Measurements from ENCODE around the gene DDX39A.
"Not testable (repeated sequence)": the region's sequence is repeated elsewhere in the genome, so short reads cannot be mapped to it uniquely, and the experiment has no call there.

The DDX39A gene

DNA sequence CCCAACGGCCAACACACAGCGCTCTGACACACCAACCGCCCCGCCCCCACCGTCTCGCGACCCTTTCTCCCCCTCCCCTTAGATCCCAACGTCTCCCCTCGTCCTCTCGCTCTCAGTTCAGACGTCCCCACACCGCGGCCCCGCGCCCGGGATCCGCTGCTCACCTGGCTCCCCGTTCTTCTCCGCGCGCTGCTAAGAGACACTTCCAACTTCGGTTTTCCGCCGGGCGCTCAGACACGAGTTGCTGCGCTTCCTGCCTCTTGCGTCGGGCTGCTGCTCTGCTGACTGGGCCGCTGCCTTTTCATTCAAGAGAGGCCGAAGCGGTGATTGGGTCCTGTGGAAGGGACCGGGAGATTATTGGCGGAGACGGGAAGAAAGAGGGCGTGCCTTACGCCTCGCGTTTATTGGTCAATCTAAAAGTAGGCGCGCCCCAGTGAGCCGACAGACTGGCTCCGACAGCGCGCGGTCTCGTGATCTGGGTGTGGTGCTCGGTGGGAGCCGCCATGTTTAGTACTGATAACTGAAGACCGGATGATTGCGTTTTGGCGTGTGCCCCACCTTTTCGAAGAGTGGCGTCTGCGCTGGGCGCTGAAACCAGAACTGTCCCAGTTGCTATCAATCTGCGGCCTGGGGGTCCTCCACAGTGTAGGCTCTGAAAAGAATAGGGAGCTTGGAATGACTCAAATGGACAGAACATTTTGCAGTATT, at the start of gene DDX39A:
Gene DDX39A, minus strand, starts transcription at position 236 of the 708 bp plus-strand sequence. CDS start 6,121 bp downstream, outside the sequence.
- peak; percentile 95 for DNase-seq (ENCODE audit: low read depth)

DNA sequence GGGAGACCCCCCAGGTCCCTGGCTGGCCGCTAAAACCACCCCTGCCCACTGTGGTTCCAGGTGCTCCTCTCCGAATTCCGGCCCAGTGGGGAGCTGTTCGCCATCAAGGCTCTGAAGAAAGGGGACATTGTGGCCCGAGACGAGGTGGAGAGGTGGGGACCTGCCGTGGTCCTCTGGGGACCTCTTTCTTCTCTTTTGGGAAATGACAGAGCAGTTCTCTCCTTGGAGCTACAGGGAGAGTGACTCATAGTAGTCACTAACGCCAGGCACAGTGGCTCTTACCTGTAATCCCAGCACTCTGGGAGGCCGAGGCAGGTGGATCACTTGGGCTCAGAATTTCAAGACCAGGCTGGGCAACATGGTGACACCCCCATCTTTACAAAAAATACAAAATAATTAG, 48.7 kb upstream of the DDX39A start:
- no peak for DNase-seq (ENCODE audit: low read depth)

DNA sequence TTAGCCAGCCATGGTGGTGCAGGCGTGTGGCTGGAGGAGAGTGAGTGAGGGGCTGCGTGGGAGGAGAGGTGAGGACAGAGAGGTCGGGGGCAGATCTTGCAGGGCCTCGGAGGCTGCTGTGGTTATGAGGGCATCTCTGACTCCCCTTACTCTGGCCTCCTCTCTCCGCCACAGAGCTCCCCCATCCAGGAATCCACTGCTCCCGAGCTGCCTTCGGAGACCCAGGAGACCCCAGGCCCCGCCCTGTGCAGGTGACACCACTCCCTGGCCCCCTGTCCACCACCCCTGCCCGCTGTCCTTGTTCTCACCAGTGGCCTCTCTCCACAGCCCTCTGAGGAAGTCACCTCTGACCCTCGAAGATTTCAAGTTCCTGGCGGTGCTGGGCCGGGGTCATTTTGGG, 48.2 kb upstream of the DDX39A start:
- DNase-seq (ENCODE audit: low read depth), result no peak

- no peak for DNase-seq (ENCODE audit: low read depth)
These were observed 44.6 kb upstream of the DDX39A start for GRCh38 chr19:14463747-14464146.

DNA sequence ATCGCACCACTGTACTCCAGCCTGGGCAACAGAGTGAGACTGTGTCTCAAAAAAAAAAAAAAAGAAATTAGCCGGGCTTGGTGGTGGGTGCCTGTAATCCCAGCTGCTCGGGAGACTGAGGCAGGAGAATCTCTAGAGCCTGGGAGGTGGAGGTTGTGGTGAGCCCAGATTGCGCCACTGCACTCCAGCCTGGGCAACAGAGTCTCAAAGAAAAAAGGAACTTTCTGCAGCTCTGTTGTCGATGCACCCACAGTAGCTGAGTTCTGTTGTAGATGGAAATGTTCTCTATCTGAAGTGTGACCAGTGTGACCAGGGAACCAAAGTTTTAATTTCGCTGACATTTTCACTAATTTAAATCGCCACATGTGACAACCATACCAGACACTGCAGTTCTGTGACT, 43.3 kb upstream of the DDX39A start:
- DNase-seq (ENCODE audit: low read depth), result not testable (repeated sequence)

GRCh38 chr19:14460935-14461334, 41.8 kb upstream of the DDX39A start:
- DNase-seq (ENCODE audit: low read depth), result no peak

GRCh38 chr19:14459703-14460102, 40.6 kb upstream of the DDX39A start:
- DNase-seq (ENCODE audit: low read depth), result no peak

- not testable (repeated sequence) for DNase-seq (ENCODE audit: low read depth)
These were observed 33.2 kb upstream of the DDX39A start for GRCh38 chr19:14452303-14452702.

DNA sequence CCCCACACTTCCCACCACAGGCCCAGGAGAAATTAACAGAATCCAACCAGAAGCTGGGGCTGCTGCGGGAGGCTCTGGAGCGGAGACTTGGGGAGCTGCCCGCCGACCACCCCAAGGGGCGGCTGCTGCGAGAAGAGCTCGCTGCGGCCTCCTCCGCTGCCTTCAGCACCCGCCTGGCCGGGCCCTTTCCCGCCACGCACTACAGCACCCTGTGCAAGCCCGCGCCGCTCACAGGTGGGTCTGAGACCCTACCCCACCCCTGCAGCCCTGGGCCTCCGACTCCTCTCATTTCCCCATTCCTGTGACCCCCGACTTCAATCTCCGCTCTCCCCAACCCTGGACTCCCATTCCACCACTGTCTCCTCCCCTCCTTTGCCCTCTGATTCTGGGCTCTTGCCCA, 31.7 kb upstream of the DDX39A start:
- no peak for DNase-seq (ENCODE audit: low read depth)

GRCh38 chr19:14450168-14450874, 31.2 kb upstream of the DDX39A start:
- DNase-seq (ENCODE audit: low read depth), result peak; percentile 72

- no peak for DNase-seq (ENCODE audit: low read depth)
These were observed 30.2 kb upstream of the DDX39A start for GRCh38 chr19:14449321-14449720.

DNA sequence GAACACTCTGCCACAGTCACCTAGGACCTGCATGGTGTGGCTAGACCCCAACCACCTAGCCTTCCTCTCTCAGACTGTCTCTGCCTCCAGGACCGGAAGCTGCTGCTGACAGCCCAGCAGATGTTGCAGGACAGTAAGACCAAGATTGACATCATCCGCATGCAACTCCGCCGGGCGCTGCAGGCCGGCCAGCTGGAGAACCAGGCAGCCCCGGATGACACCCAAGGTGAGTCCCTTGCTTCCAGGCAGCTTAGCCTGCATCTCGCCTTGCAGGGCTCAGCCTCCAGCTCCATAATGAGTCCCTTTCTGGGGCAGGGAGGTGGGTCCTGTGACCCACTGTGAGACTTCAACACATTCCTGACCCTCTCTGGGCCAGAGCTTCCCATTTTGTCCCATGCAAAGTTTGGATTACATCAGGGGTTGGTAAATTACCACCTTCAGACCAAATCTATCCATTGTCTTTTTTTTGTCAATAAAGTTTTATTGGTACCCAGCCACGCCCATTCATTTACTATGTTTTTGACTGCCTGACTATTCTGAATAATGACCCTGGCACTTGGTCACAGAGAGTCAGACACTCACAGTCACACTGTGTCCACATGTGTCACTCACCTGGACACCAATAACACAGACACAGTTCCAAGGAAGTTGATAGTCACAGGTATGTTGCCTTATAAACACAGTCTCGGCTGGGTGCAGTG, 27.3 kb upstream of the DDX39A start:
- no peak for DNase-seq (ENCODE audit: low read depth)

DNA sequence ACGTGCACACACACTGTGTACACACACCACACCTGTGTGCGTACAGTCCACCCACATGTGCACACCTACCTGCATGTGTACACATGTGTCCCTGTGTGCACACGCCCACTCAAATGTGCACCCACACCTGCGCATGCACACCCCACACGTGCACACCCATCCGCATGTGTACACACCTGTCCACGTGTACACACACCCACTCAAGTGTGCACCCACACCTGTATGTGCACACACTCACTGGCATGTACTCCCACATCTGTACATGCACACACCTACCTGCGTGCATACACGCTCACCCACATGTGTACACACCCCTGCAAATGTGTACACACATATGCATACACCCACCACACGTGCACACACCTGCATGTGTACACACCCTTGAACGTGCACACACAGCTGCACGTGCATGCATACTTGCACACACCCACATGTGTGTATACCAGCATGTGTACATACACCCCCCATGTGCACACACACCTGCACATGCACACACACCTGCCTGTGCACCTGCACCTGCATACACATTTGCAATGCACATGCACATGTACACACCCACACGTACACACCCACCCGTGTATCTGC, 24.6 kb upstream of the DDX39A start:
- no peak for DNase-seq (ENCODE audit: low read depth)

GRCh38 chr19:14442891-14443631, 23.9 kb upstream of the DDX39A start:
- no peak for DNase-seq (ENCODE audit: low read depth)

DNA sequence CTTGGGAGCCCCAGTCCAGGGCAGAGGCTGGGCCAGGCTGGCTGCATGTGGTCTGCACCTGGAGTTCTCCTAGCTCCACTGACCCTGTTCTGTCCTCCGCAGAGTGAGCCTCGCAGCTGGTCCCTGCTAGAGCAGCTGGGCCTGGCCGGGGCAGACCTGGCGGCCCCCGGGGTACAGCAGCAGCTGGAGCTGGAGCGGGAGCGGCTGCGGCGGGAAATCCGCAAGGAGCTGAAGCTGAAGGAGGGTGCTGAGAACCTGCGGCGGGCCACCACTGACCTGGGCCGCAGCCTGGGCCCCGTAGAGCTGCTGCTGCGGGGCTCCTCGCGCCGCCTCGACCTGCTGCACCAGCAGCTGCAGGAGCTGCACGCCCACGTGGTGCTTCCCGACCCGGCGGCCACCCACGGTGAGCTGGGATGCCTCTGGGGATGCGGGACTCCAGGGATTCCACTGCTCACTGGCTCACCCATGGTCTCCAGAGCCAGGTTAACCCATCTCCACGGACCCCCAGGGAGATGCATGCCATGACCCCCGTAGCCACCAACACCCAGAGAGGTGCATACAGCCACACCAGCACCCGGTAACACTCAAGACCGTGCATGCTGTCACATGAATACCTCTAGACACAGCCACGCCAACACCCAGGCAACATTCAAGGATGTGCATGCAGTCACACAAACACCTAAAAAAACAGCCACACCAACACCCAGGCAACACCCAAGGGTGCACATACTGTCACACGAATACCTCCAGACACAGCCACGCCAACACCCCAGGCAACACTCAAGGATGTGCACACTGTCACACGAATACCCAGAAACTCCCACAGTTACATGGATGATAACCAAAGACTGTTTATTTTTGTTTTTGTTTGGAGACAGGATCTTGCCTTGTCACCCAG, 22.1 kb upstream of the DDX39A start:
- no peak for DNase-seq (ENCODE audit: low read depth)

GRCh38 chr19:14440049-14440448, 20.9 kb upstream of the DDX39A start:
- peak; percentile 75 for DNase-seq (ENCODE audit: low read depth)

GRCh38 chr19:14439014-14439413, 19.9 kb upstream of the DDX39A start:
- no peak for DNase-seq (ENCODE audit: low read depth)

DNA sequence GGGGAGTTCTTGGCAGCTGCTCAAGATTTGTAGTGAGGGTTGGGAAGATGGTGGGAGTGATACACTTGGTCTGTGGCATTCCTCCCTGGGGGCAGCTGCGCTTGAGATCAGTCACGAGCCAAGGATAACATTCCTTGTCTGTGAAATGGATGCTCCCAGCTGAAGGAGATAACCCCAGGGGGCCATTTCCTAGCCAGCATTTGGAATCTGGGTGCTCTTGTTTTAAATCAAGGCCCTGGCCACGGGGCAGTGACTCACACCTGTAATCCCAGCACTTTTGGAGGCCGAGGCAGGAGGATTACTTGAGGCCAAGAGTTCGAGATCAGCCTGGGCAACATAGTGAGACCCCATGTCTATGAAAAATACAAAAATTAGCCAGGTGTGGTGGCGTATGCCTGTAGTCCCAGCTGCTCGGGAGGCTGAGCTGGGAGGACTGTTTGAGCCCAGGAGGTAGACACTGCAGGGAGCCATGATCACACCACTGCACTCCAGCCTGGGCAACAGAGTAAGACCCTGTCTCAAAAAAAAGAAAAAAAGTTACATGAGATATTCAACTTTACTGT, 18.5 kb upstream of the DDX39A start:
- DNase-seq (ENCODE audit: low read depth), result no peak

GRCh38 chr19:14435320-14436050, 16.3 kb upstream of the DDX39A start:
- DNase-seq (ENCODE audit: low read depth), result no peak

Data from activated T-cell treated with anti-CD3 and anti-CD28 coated beads for 24 hours (primary cell).